SK-N-MC (cell line): ENCODE measurements around the gene SUMF2.

Experiments
- DNase-seq: peaks from one replicate; pipeline ENCODE4 v3.0.0-alpha.2; 2011; ENCODE audit warnings: low read depth, low spot score
- H3K27ac ChIP-seq: fragments of 200-600 bp; sonication (generic); 2 replicates; pipeline ENCODE4 v1.5.1; 2016; ENCODE audit warnings: mixed run types
- H3K36me3 ChIP-seq: fragments of 200-600 bp; sonication (generic); 2 replicates; pipeline ENCODE4 v1.6.1; 2017; ENCODE audit warnings: antibody characterized with exemption, low read length, mixed read lengths; ENCODE audit not compliant: insufficient read depth
- H3K4me3 ChIP-seq: fragments of 200-600 bp; sonication (generic); 2 replicates; pipeline ENCODE4 v1.5.1; 2016
- H3K9ac ChIP-seq: fragments of 200-600 bp; sonication (generic); 2 replicates; pipeline ENCODE4 v1.8.0; 2017; ENCODE audit warnings: mixed run types, mixed read lengths; ENCODE audit not compliant: insufficient read length
- H3K9me3 ChIP-seq: fragments of 200-600 bp; sonication (generic); 2 replicates; pipeline ENCODE4 v1.6.1; 2017; ENCODE audit warnings: low read depth, mild to moderate bottlenecking, antibody characterized with exemption, low read length, moderate library complexity, mixed read lengths
- EZH2 ChIP-seq: fragments of 200-600 bp; sonication (generic); IDR thresholded peaks from one replicate; pipeline ENCODE4 v1.6.1; 2017; ENCODE audit warnings: antibody characterized with exemption
- FOXP2 ChIP-seq: optimal IDR thresholded peaks from 2 replicates; pipeline ENCODE3; 2011; ENCODE audit warnings: mild to moderate bottlenecking, moderate library complexity; ENCODE audit not compliant: insufficient read depth; ENCODE audit errors: extremely low read length, control extremely low read depth
- POLR2AphosphoS5 ChIP-seq: IDR thresholded peaks from 2 replicates; pipeline ENCODE4 v1.6.1; 2012; ENCODE audit warnings: mild to moderate bottlenecking, low read depth, low read length, borderline replicate concordance

Gene SUMF2

GRCh38 chr7:56115852-56116538, 51.9 kb downstream of the SUMF2 start, which contains the start of gene NUPR2:
Gene NUPR2 (minus strand): TSS chr7:56116417. CDS start chr7:56116314, 103 bp downstream.
- H3K9me3 ChIP-seq = no peaks in the 10 kb centered on the region
- H3K4me3 ChIP-seq = no peak within 1 kb of the TSS
- TF ChIP-seq EZH2 (no peak), FOXP2 (no peak), POLR2AphosphoS5 (no peak)
- H3K9ac ChIP-seq = no peak within 1 kb of the TSS
- DNase-seq = no peak
- H3K27ac ChIP-seq = no peak within 1 kb of the TSS
- H3K36me3 ChIP-seq = no peaks in the 10 kb centered on the region

GRCh38 chr7:56121440-56121839, 57.4 kb downstream of the SUMF2 start:
- no peak for DNase-seq

GRCh38 chr7:56124981-56125380, 60.9 kb downstream of the SUMF2 start:
- Histone ChIP-seq H3K36me3 (no peaks in the 10 kb centered on the region), H3K4me3 (no peak overlapping the region), H3K9ac (no peak overlapping the region), H3K9me3 (no peaks in the 10 kb centered on the region), H3K27ac (no peak overlapping the region)
- TF ChIP-seq EZH2 = no peak
- TF ChIP-seq POLR2AphosphoS5 = no peak
- no peak for TF ChIP-seq FOXP2
- no peak for DNase-seq

More at GRCh38 chr7:56121440-56121839, 57.4 kb downstream of the SUMF2 start:
- no peaks in the 10 kb centered on the region for H3K9me3 ChIP-seq
- H3K27ac ChIP-seq = no peak overlapping the region
- no peak overlapping the region for H3K4me3 ChIP-seq
- H3K9ac ChIP-seq = no peak overlapping the region
- H3K36me3 ChIP-seq = no peaks in the 10 kb centered on the region
- TF ChIP-seq POLR2AphosphoS5 (no peak), EZH2 (no peak), FOXP2 (no peak)

- no peak for TF ChIP-seq FOXP2
- no peak for TF ChIP-seq POLR2AphosphoS5
- TF ChIP-seq EZH2 = no peak
- H3K27ac ChIP-seq = no peak overlapping the region
- H3K4me3 ChIP-seq = no peak overlapping the region
- H3K9me3 ChIP-seq = no peaks in the 10 kb centered on the region
- no peak for DNase-seq
- H3K36me3 ChIP-seq = no peaks in the 10 kb centered on the region
- H3K9ac ChIP-seq = no peak overlapping the region
Measured at GRCh38 chr7:56125831-56126230, 61.7 kb downstream of the SUMF2 start.

- no peak for TF ChIP-seq FOXP2
- no peak for TF ChIP-seq EZH2
- TF ChIP-seq POLR2AphosphoS5 = no peak
- Histone ChIP-seq H3K27ac (no peak overlapping the region), H3K9me3 (no peaks in the 10 kb centered on the region), H3K9ac (no peak overlapping the region), H3K4me3 (no peak overlapping the region), H3K36me3 (no peaks in the 10 kb centered on the region)
- no peak for DNase-seq
Measured at GRCh38 chr7:56127241-56127975, 63.3 kb downstream of the SUMF2 start.
